HEK293 (cell line): ENCODE data around the gene AEN.
A peak's percentile ranks its signal among the peaks of the same experiment; 100 is the strongest.

Experiments used
- CTCF ChIA-PET: fragments of 350-600 bp; formaldehyde crosslinking; extraction: SDS; loops from one replicate; lab custom pipeline; 2021; ENCODE audit warnings: antibody characterized with exemption; lab: Yijun Ruan, JAX
- POLR2A ChIA-PET: fragments of 300-600 bp; formaldehyde crosslinking; extraction: SDS; loops from one replicate; lab custom pipeline; 2020; ENCODE audit warnings: antibody characterized with exemption, inconsistent platforms; lab: Yijun Ruan, JAX
- H3K27ac ChIP-seq: fragments of 200-500 bp; sonication (Bioruptor generic); 2 replicates; pipeline ENCODE4 v1.5.1; 2014; ENCODE audit warnings: low read depth, low read length, control low read depth, inconsistent platforms; ENCODE audit errors: extremely low read depth
- H3K36me3 ChIP-seq, 2 experiments: fragments of 200-500 bp in 1 of 2; sonication (Bioruptor generic) in 1 of 2; 1 replicate in 1 of 2; 2 replicates in 1 of 2; pipeline ENCODE4 v1.5.1; 2014 to 2017; ENCODE audit warnings: inconsistent platforms in 2 of 2, low read length in 2 of 2; ENCODE audit not compliant: control insufficient read depth in 2 of 2, insufficient read depth in 1 of 2
- H3K4me1 ChIP-seq: fragments of 200-500 bp; sonication (Bioruptor generic); 2 replicates; pipeline ENCODE4 v1.5.1; 2014; ENCODE audit warnings: mild to moderate bottlenecking, low read length, inconsistent platforms; ENCODE audit not compliant: control insufficient read depth, insufficient read depth
- H3K4me3 ChIP-seq: 2 replicates; pipeline ENCODE4 v1.5.1; 2011; ENCODE audit warnings: low read depth, mild to moderate bottlenecking, control low read depth, low read length, moderate library complexity
- H3K9me3 ChIP-seq: fragments of 200-500 bp; sonication (Bioruptor generic); 2 replicates; pipeline ENCODE4 v1.5.1; 2014; ENCODE audit warnings: low read depth, low read length, inconsistent platforms; ENCODE audit not compliant: control insufficient read depth, insufficient read depth
- HOXC10 ChIP-seq: sonication (generic); formaldehyde crosslinking; IDR thresholded peaks from 2 replicates; pipeline ENCODE4 v1.8.1; 2023; ENCODE audit warnings: mild to moderate bottlenecking, missing genetic modification reagents
- PRDM1 ChIP-seq: fragments of 450-650 bp; formaldehyde crosslinking; IDR thresholded peaks from 2 replicates; pipeline ENCODE4; 2016; ENCODE audit warnings: missing biosample characterization, missing genetic modification characterization
- SCRT2 ChIP-seq: fragments of 450-650 bp; formaldehyde crosslinking; IDR thresholded peaks from 2 replicates; pipeline ENCODE4 v1.5.1; 2016; ENCODE audit warnings: missing biosample characterization, missing genetic modification characterization
- SETDB1 ChIP-seq: IDR thresholded peaks from one replicate; pipeline ENCODE4 v1.6.1; 2017; ENCODE audit warnings: mild to moderate bottlenecking, low read length, moderate library complexity, mixed read lengths; ENCODE audit not compliant: insufficient read length
- SP3 ChIP-seq: fragments of 450-650 bp; formaldehyde crosslinking; IDR thresholded peaks from 2 replicates; pipeline ENCODE4 v1.5.1; 2016; ENCODE audit warnings: missing biosample characterization, missing genetic modification characterization
- SP7 ChIP-seq: fragments of 450-650 bp; formaldehyde crosslinking; IDR thresholded peaks from 2 replicates; pipeline ENCODE4 v1.5.1; 2016; ENCODE audit warnings: missing biosample characterization, missing genetic modification characterization
- ZBTB20 ChIP-seq: fragments of 450-650 bp; formaldehyde crosslinking; IDR thresholded peaks from 2 replicates; pipeline ENCODE4 v1.5.1; 2016; ENCODE audit warnings: missing biosample characterization, missing genetic modification characterization
- ZBTB21 ChIP-seq: fragments of 450-650 bp; formaldehyde crosslinking; IDR thresholded peaks from 2 replicates; pipeline ENCODE4 v1.5.1; 2017; ENCODE audit warnings: missing biosample characterization, missing genetic modification characterization
- ZBTB8A ChIP-seq: fragments of 450-650 bp; formaldehyde crosslinking; IDR thresholded peaks from 2 replicates; pipeline ENCODE4 v1.5.1; 2016; ENCODE audit warnings: missing biosample characterization, missing genetic modification characterization
- ZNF121 ChIP-seq: fragments of 450-650 bp; formaldehyde crosslinking; IDR thresholded peaks from 2 replicates; pipeline ENCODE4 v1.5.1; 2016; ENCODE audit warnings: missing biosample characterization, missing genetic modification characterization
- ZNF16 ChIP-seq: fragments of 450-650 bp; formaldehyde crosslinking; IDR thresholded peaks from 2 replicates; pipeline ENCODE4 v1.5.1; 2016; ENCODE audit warnings: low read depth, missing biosample characterization, missing genetic modification characterization
- ZNF169 ChIP-seq: fragments of 450-650 bp; formaldehyde crosslinking; IDR thresholded peaks from 2 replicates; pipeline ENCODE4 v1.5.1; 2016; ENCODE audit warnings: missing biosample characterization, missing genetic modification characterization
- ZNF2 ChIP-seq: fragments of 450-650 bp; formaldehyde crosslinking; IDR thresholded peaks from 2 replicates; pipeline ENCODE4 v1.5.1; 2016; ENCODE audit warnings: missing biosample characterization, missing genetic modification characterization
- ZNF211 ChIP-seq: fragments of 450-650 bp; formaldehyde crosslinking; IDR thresholded peaks from 2 replicates; pipeline ENCODE4 v1.5.1; 2016; ENCODE audit warnings: low read depth, missing biosample characterization, missing genetic modification characterization
- ZNF280D ChIP-seq: fragments of 450-650 bp; formaldehyde crosslinking; IDR thresholded peaks from 2 replicates; pipeline ENCODE4 v1.5.1; 2016; ENCODE audit warnings: missing biosample characterization, missing genetic modification characterization
- ZNF416 ChIP-seq: fragments of 450-650 bp; formaldehyde crosslinking; IDR thresholded peaks from 2 replicates; pipeline ENCODE4 v1.5.1; 2016; ENCODE audit warnings: missing biosample characterization, missing genetic modification characterization
- ZNF558 ChIP-seq: fragments of 450-650 bp; formaldehyde crosslinking; IDR thresholded peaks from 2 replicates; pipeline ENCODE4 v1.5.1; 2016; ENCODE audit warnings: missing biosample characterization, missing genetic modification characterization
- ZNF596 ChIP-seq: fragments of 450-650 bp; IDR thresholded peaks from 2 replicates; pipeline ENCODE4 v1.5.0; 2018; ENCODE audit warnings: missing biosample characterization, mild to moderate bottlenecking, missing genetic modification characterization, moderate library complexity
- ZNF626 ChIP-seq: fragments of 450-650 bp; sonication (Bioruptor Pico); formaldehyde crosslinking; IDR thresholded peaks from 2 replicates; pipeline ENCODE4 v1.5.1; 2018; ENCODE audit warnings: missing biosample characterization, missing genetic modification characterization, inconsistent platforms
- ZNF670 ChIP-seq: fragments of 450-650 bp; formaldehyde crosslinking; IDR thresholded peaks from 2 replicates; pipeline ENCODE4 v1.5.1; 2016; ENCODE audit warnings: missing biosample characterization, missing genetic modification characterization, low read depth
- ZNF768 ChIP-seq: fragments of 450-650 bp; formaldehyde crosslinking; IDR thresholded peaks from 2 replicates; pipeline ENCODE4 v1.5.1; 2018; ENCODE audit warnings: missing biosample characterization, mild to moderate bottlenecking, missing genetic modification characterization
- ZNF777 ChIP-seq: fragments of 450-650 bp; formaldehyde crosslinking; IDR thresholded peaks from 2 replicates; pipeline ENCODE4 v1.5.1; 2017; ENCODE audit warnings: missing biosample characterization, missing genetic modification characterization, borderline replicate concordance
- ZSCAN16 ChIP-seq: fragments of 450-650 bp; formaldehyde crosslinking; IDR thresholded peaks from 2 replicates; pipeline ENCODE4 v1.5.1; 2016; ENCODE audit warnings: missing biosample characterization, missing genetic modification characterization
- TF ChIP-seq, protein P1 (sequence below): fragments of 450-650 bp; formaldehyde crosslinking; IDR thresholded peaks from 2 replicates; pipeline ENCODE4 v1.5.1; 2017; ENCODE audit warnings: missing biosample characterization, missing genetic modification characterization
- TF ChIP-seq, protein P2 (sequence below): fragments of 450-650 bp; formaldehyde crosslinking; optimal IDR thresholded peaks from 2 replicates; pipeline ENCODE3; 2016; ENCODE audit warnings: missing biosample characterization, mild to moderate bottlenecking, missing genetic modification characterization

The AEN gene

GRCh38 chr15:88613074-88613944 lies 7.8 kb upstream of the AEN start (continued):
- TF ChIP-seq ZNF558 (tag by site-specific recombination) (no peak), ZNF2 (tag by site-specific recombination) (no peak), ZNF768 (peak; percentile 77; the same call in 1 of the 2 replicates)

DNA sequence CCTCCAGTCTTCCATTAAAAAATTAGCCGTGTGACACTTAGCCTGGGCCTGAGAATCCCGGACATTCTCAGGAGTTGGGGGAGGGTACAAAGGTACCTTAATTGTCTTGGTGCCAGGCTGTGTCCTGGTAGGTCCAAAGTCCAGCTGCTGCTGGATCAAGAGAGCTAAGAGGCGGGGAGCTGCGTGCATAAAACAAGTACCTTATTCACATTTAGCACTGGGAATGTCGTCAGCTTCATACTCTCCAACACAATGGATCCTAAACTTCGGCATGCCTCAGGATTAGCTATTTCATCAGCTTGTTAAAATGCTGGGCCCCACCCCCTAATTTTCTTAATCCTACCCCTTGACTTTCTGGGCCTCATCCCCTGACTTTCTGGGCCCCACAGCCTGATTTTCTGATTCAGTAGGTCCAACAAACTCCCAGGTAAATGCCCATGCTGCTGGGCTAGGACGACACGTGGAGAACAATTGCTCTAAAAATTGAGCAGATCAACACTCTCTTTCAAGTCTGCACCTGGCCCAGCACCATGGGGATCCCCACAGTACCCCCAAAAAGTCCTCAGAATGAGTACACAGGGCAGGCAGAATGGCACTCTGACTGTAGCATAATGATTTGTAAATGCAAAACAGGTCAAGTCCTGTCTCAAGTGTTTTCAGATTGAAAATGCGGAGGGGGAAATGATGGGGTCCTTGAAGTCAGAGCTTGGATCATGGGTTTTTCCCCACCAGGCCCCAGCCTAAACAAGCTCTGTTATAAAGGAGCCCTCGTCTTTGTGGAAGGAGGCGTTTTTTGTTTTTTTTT lies 5.6 kb upstream of the AEN start:
- TF ChIP-seq ZBTB8A (tag by site-specific recombination) (no peak), ZNF558 (tag by site-specific recombination) (no peak), ZSCAN16 (tag by site-specific recombination) (no peak), ZNF121 (tag by site-specific recombination) (no peak), ZNF777 (no peak), ZNF16 (tag by site-specific recombination) (no peak), ZNF416 (no peak), ZBTB21 (tag by site-specific recombination) (no peak), SETDB1 (no peak), ZNF626 (no peak)
- TF ChIP-seq, protein P1, sequence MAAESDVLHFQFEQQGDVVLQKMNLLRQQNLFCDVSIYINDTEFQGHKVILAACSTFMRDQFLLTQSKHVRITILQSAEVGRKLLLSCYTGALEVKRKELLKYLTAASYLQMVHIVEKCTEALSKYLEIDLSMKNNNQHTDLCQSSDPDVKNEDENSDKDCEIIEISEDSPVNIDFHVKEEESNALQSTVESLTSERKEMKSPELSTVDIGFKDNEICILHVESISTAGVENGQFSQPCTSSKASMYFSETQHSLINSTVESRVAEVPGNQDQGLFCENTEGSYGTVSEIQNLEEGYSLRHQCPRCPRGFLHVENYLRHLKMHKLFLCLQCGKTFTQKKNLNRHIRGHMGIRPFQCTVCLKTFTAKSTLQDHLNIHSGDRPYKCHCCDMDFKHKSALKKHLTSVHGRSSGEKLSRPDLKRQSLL = no peak
- TF ChIP-seq, protein P2, sequence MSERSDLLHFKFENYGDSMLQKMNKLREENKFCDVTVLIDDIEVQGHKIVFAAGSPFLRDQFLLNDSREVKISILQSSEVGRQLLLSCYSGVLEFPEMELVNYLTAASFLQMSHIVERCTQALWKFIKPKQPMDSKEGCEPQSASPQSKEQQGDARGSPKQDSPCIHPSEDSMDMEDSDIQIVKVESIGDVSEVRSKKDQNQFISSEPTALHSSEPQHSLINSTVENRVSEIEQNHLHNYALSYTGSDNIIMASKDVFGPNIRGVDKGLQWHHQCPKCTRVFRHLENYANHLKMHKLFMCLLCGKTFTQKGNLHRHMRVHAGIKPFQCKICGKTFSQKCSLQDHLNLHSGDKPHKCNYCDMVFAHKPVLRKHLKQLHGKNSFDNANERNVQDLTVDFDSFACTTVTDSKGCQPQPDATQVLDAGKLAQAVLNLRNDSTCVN = no peak
- Histone ChIP-seq H3K4me1 (peaks cover 4% of the 10 kb centered on the region), H3K36me3 (no peaks in the 10 kb centered on the region), H3K9me3 (no peaks in the 10 kb centered on the region), H3K4me3 (no peak overlapping the region), H3K27ac (no peak overlapping the region)
- CTCF ChIA-PET = interaction anchor here (0.6 to 5.1 kb wide), 25 partner anchors 11 to 660 kb away, joined by 3 to 31 read pairs (median 4); partner anchors contain the start of genes ISG20, MRPL46 and MRPS11
- POLR2A ChIA-PET = interaction anchor here (0.7 to 1.0 kb wide), 2 partner anchors 16 to 142 kb away, joined by 3 read pairs; no protein-coding TSS in a partner anchor

DNA sequence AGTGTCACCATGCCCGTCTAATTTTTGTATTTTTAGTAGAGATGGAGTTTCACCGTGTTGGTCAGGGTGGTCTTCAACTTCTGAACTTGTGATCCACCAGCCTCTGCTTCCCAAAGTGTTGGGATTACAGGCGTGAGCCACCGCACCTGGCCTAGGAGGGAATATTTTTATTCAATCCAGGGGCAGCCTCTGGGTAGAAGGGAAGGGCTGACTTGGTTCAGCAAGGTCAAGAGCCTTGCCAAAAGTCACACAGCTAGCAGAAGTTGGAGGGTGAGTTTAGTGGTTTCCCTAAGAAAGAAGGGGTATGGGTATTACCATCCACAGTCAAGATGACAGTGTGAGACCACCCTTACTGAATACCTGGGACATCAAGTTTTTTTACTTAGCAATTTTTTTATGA lies 4.9 kb upstream of the AEN start:
- H3K4me3 ChIP-seq = no peak overlapping the region
- H3K4me1 ChIP-seq = peaks cover 4% of the 10 kb centered on the region
- POLR2A ChIA-PET = interaction anchor here (0.7 kb wide), 1 partner anchor 15 kb away, joined by 3 read pairs; no protein-coding TSS in a partner anchor
- no peaks in the 10 kb centered on the region for H3K36me3 ChIP-seq
- H3K9me3 ChIP-seq = no peaks in the 10 kb centered on the region
- no peak for TF ChIP-seq ZNF280D
- TF ChIP-seq ZNF211 (tag by site-specific recombination) = no peak
- TF ChIP-seq PRDM1 (tag by site-specific recombination) = no peak
- TF ChIP-seq ZNF596 (tag by site-specific recombination) = no peak
- no peak for TF ChIP-seq ZNF670 (tag by site-specific recombination)
- no peak for TF ChIP-seq SCRT2 (tag by site-specific recombination)
- TF ChIP-seq HOXC10 (CRISPR knock-in tag) = no peak
- TF ChIP-seq SP7 (tag by site-specific recombination) = no peak
- TF ChIP-seq ZNF169 (tag by site-specific recombination) = no peak
- TF ChIP-seq SP3 (tag by site-specific recombination) = no peak
- TF ChIP-seq ZBTB20 (tag by site-specific recombination) = no peak
- CTCF ChIA-PET = interaction anchor here (0.6 to 5.1 kb wide), 12 partner anchors 11 to 176 kb away, joined by 3 to 31 read pairs (median 4); partner anchors contain the start of genes MRPL46 and MRPS11
- H3K27ac ChIP-seq = no peak overlapping the region
